Central memory CD8-positive, alpha-beta T cell (primary cell): ENCODE data around the gene HIVEP2.

ENCODE experiments used
- ATAC-seq: fragments of 150-1000 bp; cut with Tn5 transposase; replicated peaks from 2 replicates; pipeline ENCODE4 v1.10.0; 2022; ENCODE audit warnings: mild to moderate bottlenecking, moderate FRiP score, moderate number of reproducible peaks; ENCODE audit not compliant: poor library complexity, severe bottlenecking; ENCODE audit errors: extremely low read depth
- DNase-seq, 2 donors: peaks; one replicate each; pipeline ENCODE4 v3.0.0; 2021; ENCODE audit warnings: low spot score in 2 of 2
- H3K27ac Mint-ChIP-seq: one replicate; pipeline ENCODE4 v1.8.0; 2022; ENCODE audit warnings: low read depth, mild to moderate bottlenecking, moderate library complexity, mixed read lengths
- H3K27me3 Mint-ChIP-seq: one replicate; pipeline ENCODE4 v1.8.0; 2022; ENCODE audit warnings: mixed read lengths
- H3K36me3 Mint-ChIP-seq: one replicate; pipeline ENCODE4 v1.8.0; 2022; ENCODE audit warnings: mild to moderate bottlenecking, moderate library complexity, mixed read lengths; ENCODE audit not compliant: insufficient read depth
- H3K4me1 Mint-ChIP-seq: one replicate; pipeline ENCODE4 v1.8.0; 2022; ENCODE audit warnings: mixed read lengths
- H3K4me3 Mint-ChIP-seq: one replicate; pipeline ENCODE4 v1.8.0; 2022; ENCODE audit warnings: mild to moderate bottlenecking, moderate library complexity, mixed read lengths
- H3K9me3 Mint-ChIP-seq: one replicate; pipeline ENCODE4 v1.8.0; 2022; ENCODE audit warnings: mixed read lengths

The HIVEP2 gene

GRCh38 chr6:142773859-142774648 lies 170.9 kb downstream of the HIVEP2 start:
- H3K9me3 Mint-ChIP-seq = no peaks in the 10 kb centered on the region
- DNase-seq = no peak
- peaks cover 30% of the 10 kb centered on the region for H3K4me1 Mint-ChIP-seq
- peak overlapping the region; percentile 35 for H3K27ac Mint-ChIP-seq
- peak overlapping the region; percentile 27 for H3K4me3 Mint-ChIP-seq
- ATAC-seq = peak; percentile 40
- H3K27me3 Mint-ChIP-seq = no peaks in the 10 kb centered on the region
- H3K36me3 Mint-ChIP-seq = peaks cover 44% of the 10 kb centered on the region

DNA sequence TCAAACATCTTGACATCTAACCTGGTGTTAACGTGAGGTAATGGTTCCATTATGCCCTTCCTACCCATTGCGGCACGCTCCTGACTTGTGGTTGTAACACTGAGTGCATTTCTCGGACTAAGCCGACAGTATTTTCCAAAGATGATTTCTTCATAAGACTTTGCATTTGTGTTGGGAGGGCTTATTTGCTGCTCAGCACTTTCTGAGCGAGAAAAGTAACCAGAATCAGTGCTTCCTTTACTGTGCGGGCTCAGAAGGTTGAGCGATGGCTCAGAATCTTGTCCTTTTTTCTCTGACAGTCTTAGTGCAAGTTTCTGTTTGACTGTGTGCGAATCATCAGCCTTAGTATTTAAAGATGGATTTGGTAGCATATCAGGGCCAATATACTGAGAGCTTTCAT lies 171.7 kb downstream of the HIVEP2 start:
- H3K4me1 Mint-ChIP-seq = peaks cover 30% of the 10 kb centered on the region
- no peaks in the 10 kb centered on the region for H3K9me3 Mint-ChIP-seq
- H3K27me3 Mint-ChIP-seq = no peaks in the 10 kb centered on the region
- H3K36me3 Mint-ChIP-seq = peaks cover 47% of the 10 kb centered on the region
- peak overlapping the region; percentile 35 for H3K27ac Mint-ChIP-seq
- peak overlapping the region; percentile 27 for H3K4me3 Mint-ChIP-seq
- no peak for ATAC-seq
- DNase-seq = no peak

DNA sequence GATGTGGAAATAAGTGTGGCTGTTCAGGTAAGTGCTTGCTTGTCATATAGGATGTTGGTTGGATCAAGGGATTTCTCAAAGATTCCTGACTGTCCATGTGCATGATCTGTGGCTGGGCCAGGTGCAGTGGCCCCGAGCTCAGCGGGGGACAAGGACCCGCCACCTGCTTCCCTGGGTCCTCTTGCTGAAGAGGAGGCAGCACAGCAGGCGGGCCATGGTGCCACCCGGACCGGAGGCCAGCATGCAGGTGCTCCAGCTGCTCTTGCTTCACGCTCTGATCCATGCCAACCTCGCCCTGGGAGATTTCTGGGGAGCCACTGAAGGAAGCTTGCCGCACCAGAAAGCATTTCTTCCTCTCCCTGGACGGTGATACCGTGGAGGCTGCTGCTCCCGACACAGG lies 173.8 kb downstream of the HIVEP2 start:
- no peak for ATAC-seq
- Mint-ChIP-seq H3K36me3 (peaks cover 56% of the 10 kb centered on the region), H3K9me3 (no peaks in the 10 kb centered on the region), H3K27ac (no peak overlapping the region), H3K27me3 (no peaks in the 10 kb centered on the region), H3K4me3 (no peak overlapping the region), H3K4me1 (peaks cover 43% of the 10 kb centered on the region)
- DNase-seq = no peak

GRCh38 chr6:142765306-142765705 lies 179.7 kb downstream of the HIVEP2 start:
- DNase-seq (no peak), ATAC-seq (no peak)
- Mint-ChIP-seq H3K27ac (no peak overlapping the region), H3K9me3 (no peaks in the 10 kb centered on the region), H3K27me3 (no peaks in the 10 kb centered on the region), H3K4me3 (no peak overlapping the region), H3K4me1 (peaks cover 29% of the 10 kb centered on the region), H3K36me3 (peaks cover 49% of the 10 kb centered on the region)

- Mint-ChIP-seq H3K36me3 (peaks cover 52% of the 10 kb centered on the region), H3K4me1 (peaks cover 29% of the 10 kb centered on the region), H3K27ac (no peak overlapping the region), H3K27me3 (no peaks in the 10 kb centered on the region), H3K9me3 (no peaks in the 10 kb centered on the region), H3K4me3 (no peak overlapping the region)
- ATAC-seq (no peak), DNase-seq (no peak)
Measured at GRCh38 chr6:142764311-142764710, 180.7 kb downstream of the HIVEP2 start.

GRCh38 chr6:142763205-142763604 lies 181.8 kb downstream of the HIVEP2 start:
- Mint-ChIP-seq H3K36me3 (peaks cover 54% of the 10 kb centered on the region), H3K27ac (peak overlapping the region; percentile 84), H3K9me3 (no peaks in the 10 kb centered on the region), H3K4me3 (no peak overlapping the region), H3K4me1 (peaks cover 37% of the 10 kb centered on the region), H3K27me3 (no peaks in the 10 kb centered on the region)
- DNase-seq (no peak), ATAC-seq (no peak)

GRCh38 chr6:142761756-142762155 lies 183.2 kb downstream of the HIVEP2 start:
- Mint-ChIP-seq H3K27ac (peak overlapping the region; percentile 84), H3K9me3 (no peaks in the 10 kb centered on the region), H3K36me3 (peaks cover 58% of the 10 kb centered on the region), H3K4me3 (no peak overlapping the region), H3K27me3 (no peaks in the 10 kb centered on the region), H3K4me1 (peaks cover 36% of the 10 kb centered on the region)
- ATAC-seq (no peak), DNase-seq (no peak)

GRCh38 chr6:142760152-142760551 lies 184.8 kb downstream of the HIVEP2 start:
- H3K4me3 Mint-ChIP-seq = no peak overlapping the region
- no peak for DNase-seq
- ATAC-seq = no peak
- H3K27me3 Mint-ChIP-seq = no peaks in the 10 kb centered on the region
- H3K9me3 Mint-ChIP-seq = no peaks in the 10 kb centered on the region
- H3K4me1 Mint-ChIP-seq = peaks cover 47% of the 10 kb centered on the region
- H3K27ac Mint-ChIP-seq = no peak overlapping the region
- H3K36me3 Mint-ChIP-seq = peaks cover 61% of the 10 kb centered on the region

- peak overlapping the region; percentile 50 for H3K27ac Mint-ChIP-seq
- no peaks in the 10 kb centered on the region for H3K9me3 Mint-ChIP-seq
- H3K27me3 Mint-ChIP-seq = no peaks in the 10 kb centered on the region
- DNase-seq (no peak), ATAC-seq (no peak)
- H3K4me1 Mint-ChIP-seq = peaks cover 47% of the 10 kb centered on the region
- no peak overlapping the region for H3K4me3 Mint-ChIP-seq
- peaks cover 57% of the 10 kb centered on the region for H3K36me3 Mint-ChIP-seq
Measured at GRCh38 chr6:142758629-142759025, 186.3 kb downstream of the HIVEP2 start.

- no peaks in the 10 kb centered on the region for H3K9me3 Mint-ChIP-seq
- H3K4me3 Mint-ChIP-seq = no peak overlapping the region
- H3K4me1 Mint-ChIP-seq = peaks cover 44% of the 10 kb centered on the region
- DNase-seq (no peak), ATAC-seq (no peak)
- no peaks in the 10 kb centered on the region for H3K27me3 Mint-ChIP-seq
- H3K36me3 Mint-ChIP-seq = peaks cover 57% of the 10 kb centered on the region
- peak overlapping the region; percentile 50 for H3K27ac Mint-ChIP-seq
Measured at GRCh38 chr6:142757852-142758628, 186.9 kb downstream of the HIVEP2 start.

DNA sequence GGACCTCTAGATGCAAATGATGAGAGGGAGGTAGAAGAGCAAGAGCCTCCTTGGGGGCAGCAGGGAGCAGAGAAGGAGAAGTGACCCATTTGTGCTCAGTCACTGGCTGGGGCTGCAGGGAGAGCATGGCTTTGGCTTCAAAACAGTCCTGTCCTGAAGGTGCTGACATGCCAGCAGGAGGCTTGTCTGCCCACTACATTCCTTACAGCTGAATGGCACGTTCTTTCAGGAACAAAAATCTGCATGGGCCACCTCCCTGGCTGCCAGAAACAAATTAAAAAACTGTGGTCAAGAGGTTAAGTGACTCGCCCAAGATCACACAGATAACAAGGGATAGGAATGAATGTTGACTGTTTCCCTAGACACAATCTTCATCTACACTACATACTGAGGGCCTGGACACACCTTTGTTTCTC lies 188.8 kb downstream of the HIVEP2 start:
- no peaks in the 10 kb centered on the region for H3K9me3 Mint-ChIP-seq
- peaks cover 30% of the 10 kb centered on the region for H3K4me1 Mint-ChIP-seq
- no peak overlapping the region for H3K4me3 Mint-ChIP-seq
- ATAC-seq = no peak
- H3K27ac Mint-ChIP-seq = peak overlapping the region; percentile 47
- H3K27me3 Mint-ChIP-seq = no peaks in the 10 kb centered on the region
- H3K36me3 Mint-ChIP-seq = peaks cover 53% of the 10 kb centered on the region
- DNase-seq = no peak

- peaks cover 33% of the 10 kb centered on the region for H3K36me3 Mint-ChIP-seq
- no peaks in the 10 kb centered on the region for H3K27me3 Mint-ChIP-seq
- no peak overlapping the region for H3K4me3 Mint-ChIP-seq
- peaks cover 23% of the 10 kb centered on the region for H3K4me1 Mint-ChIP-seq
- DNase-seq (no peak), ATAC-seq (no peak)
- no peak overlapping the region for H3K27ac Mint-ChIP-seq
- no peaks in the 10 kb centered on the region for H3K9me3 Mint-ChIP-seq
Measured at GRCh38 chr6:142753196-142753595, 191.8 kb downstream of the HIVEP2 start.

DNA sequence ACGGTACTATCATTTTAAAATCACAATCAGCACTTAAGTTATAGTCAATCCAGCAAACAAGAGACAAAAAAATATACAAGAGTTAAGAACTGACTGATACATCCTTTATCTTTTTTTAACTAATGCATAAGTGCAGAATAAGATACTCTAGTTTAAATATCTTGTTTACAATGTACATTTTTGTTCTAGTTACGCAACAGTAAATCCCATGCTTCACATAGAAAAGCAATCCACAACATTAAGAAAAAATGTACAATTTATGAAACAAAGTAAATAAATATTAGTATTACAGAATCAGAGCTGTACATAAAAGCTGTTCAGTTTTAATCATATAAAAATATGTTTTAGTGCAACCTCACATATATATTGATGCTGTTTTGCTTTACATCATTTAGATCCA lies 192.6 kb downstream of the HIVEP2 start:
- H3K9me3 Mint-ChIP-seq = no peaks in the 10 kb centered on the region
- H3K27me3 Mint-ChIP-seq = no peaks in the 10 kb centered on the region
- no peak for ATAC-seq
- peaks cover 15% of the 10 kb centered on the region for H3K4me1 Mint-ChIP-seq
- no peak overlapping the region for H3K4me3 Mint-ChIP-seq
- peaks cover 27% of the 10 kb centered on the region for H3K36me3 Mint-ChIP-seq
- no peak for DNase-seq
- H3K27ac Mint-ChIP-seq = no peak overlapping the region
